Liver (tissue), 9 donors: ENCODE data around the gene COL12A1. TPM values are rescaled to one million over a fixed set of nuclear protein-coding genes. Genes with fewer than 3 reads are reported as not detected.

Experiments used
- DNase-seq: peaks from one replicate; pipeline ENCODE4 v3.0.0-alpha.2; 2017; ENCODE audit warnings: low spot score
- H3K27ac ChIP-seq, 2 donors: one replicate each; pipeline ENCODE4 v1.7.0; 2013; ENCODE audit warnings: inconsistent platforms in 2 of 2, low read length in 2 of 2, control low read depth in 1 of 2, low read depth in 1 of 2, mild to moderate bottlenecking in 1 of 2
- H3K27me3 ChIP-seq, 4 donors: one replicate each; pipeline versions ENCODE4 v1.6.1 to v1.7.0; 2013; ENCODE audit warnings: low read length in 3 of 4, inconsistent platforms in 1 of 4, mild to moderate bottlenecking in 1 of 4, moderate library complexity in 1 of 4; ENCODE audit not compliant: control insufficient read depth in 4 of 4, insufficient read depth in 4 of 4
- H3K36me3 ChIP-seq, 4 donors: one replicate each; pipeline versions ENCODE4 v1.6.1 to v1.7.0; 2013; ENCODE audit warnings: low read length in 3 of 4, mild to moderate bottlenecking in 3 of 4, low read depth in 1 of 4, moderate library complexity in 1 of 4; ENCODE audit not compliant: control insufficient read depth in 4 of 4, insufficient read depth in 3 of 4
- H3K4me1 ChIP-seq, 4 donors: one replicate each; pipeline versions ENCODE4 v1.6.1 to v1.7.0; 2013; ENCODE audit warnings: low read length in 3 of 4, mild to moderate bottlenecking in 3 of 4, moderate library complexity in 1 of 4; ENCODE audit not compliant: control insufficient read depth in 4 of 4, insufficient read depth in 4 of 4
- H3K4me3 ChIP-seq, 3 donors: one replicate each; pipeline versions ENCODE4 v1.6.1 to v1.7.0; 2013; ENCODE audit warnings: low read length in 3 of 3, control low read depth in 1 of 3, low read depth in 1 of 3, mild to moderate bottlenecking in 1 of 3
- H3K9ac ChIP-seq, 2 donors: one replicate each; pipeline ENCODE4 v1.7.0; 2013; ENCODE audit warnings: low read length in 2 of 2, mild to moderate bottlenecking in 2 of 2, moderate library complexity in 2 of 2, control low read depth in 1 of 2, low read depth in 1 of 2
- H3K9me3 ChIP-seq, 4 donors: one replicate each; pipeline versions ENCODE4 v1.6.1 to v1.7.0; 2013; ENCODE audit warnings: low read length in 3 of 4; ENCODE audit not compliant: control insufficient read depth in 4 of 4
- FOXA2 ChIP-seq: IDR thresholded peaks from 2 replicates; pipeline ENCODE4 v1.6.1; 2016; ENCODE audit warnings: antibody characterized with exemption
- HNF4A ChIP-seq, 2 donors: conservative IDR thresholded peaks; 2 replicates each; pipeline ENCODE4 v1.6.1; 2016; ENCODE audit warnings: antibody characterized with exemption in 2 of 2, mild to moderate bottlenecking in 2 of 2
- HNF4G ChIP-seq: IDR thresholded peaks from 2 replicates; pipeline ENCODE4 v1.6.1; 2016; ENCODE audit warnings: antibody characterized with exemption
- MAX ChIP-seq: IDR thresholded peaks from 2 replicates; pipeline ENCODE4 v1.6.1; 2016; ENCODE audit warnings: antibody characterized with exemption
- REST ChIP-seq: IDR thresholded peaks from 2 replicates; pipeline ENCODE4 v1.6.1; 2016; ENCODE audit warnings: antibody characterized with exemption, mild to moderate bottlenecking
- RXRA ChIP-seq, 2 donors: IDR thresholded peaks; 2 replicates each; pipeline ENCODE4 v1.6.1; 2017 to 2018; ENCODE audit warnings: antibody characterized with exemption in 2 of 2, mild to moderate bottlenecking in 1 of 2
- SP1 ChIP-seq: IDR thresholded peaks from 2 replicates; pipeline ENCODE4 v1.6.1; 2018; ENCODE audit warnings: antibody characterized with exemption, mild to moderate bottlenecking
- TAF1 ChIP-seq: conservative IDR thresholded peaks from 2 replicates; pipeline ENCODE4 v1.6.1; 2016; ENCODE audit warnings: antibody characterized with exemption, mild to moderate bottlenecking
- ZBTB33 ChIP-seq: IDR thresholded peaks from 2 replicates; pipeline ENCODE4 v1.6.1; 2016; ENCODE audit warnings: antibody characterized with exemption
- WGBS: extraction: QIAGEN DNeasy Blood & Tissue Kit; methylation state at CpG from one replicate; pipeline ENCODE4 v1.1.7; 2013; 5-methylcytosine and 5-hydroxymethylcytosine counted together
- polyA plus RNA-seq, 2 donors: library from polyadenylated mRNA; stranded (reverse) in 1 of 2; unstranded in 1 of 2; fragments of 200-250 nt in 1 of 2; fragments of >200 nt in 1 of 2; fragmentation: Nextera tagmentation in 1 of 2; extraction: Ambion mirVana in 1 of 2; gene quantifications; one replicate each; pipeline versions ENCODE4 v1.2.1 to v1.2.3, GENCODE V29; 2013 to 2015
- total RNA-seq, 2 donors: library from RNA; depleted of rRNA; stranded (reverse); fragments of >200 nt; gene quantifications; one replicate each; pipeline ENCODE4 v1.2.3, GENCODE V29; 2014
- TF ChIP-seq, protein P1 (sequence below): fragments of 150-350 bp; IDR thresholded peaks from 2 replicates; pipeline ENCODE4 v1.5.1; 2017; ENCODE audit warnings: improper control_type of control experiment, low read depth, low read length; ENCODE audit not compliant: missing input control
- TF ChIP-seq, protein P2 (sequence below): IDR thresholded peaks from 2 replicates; pipeline ENCODE4 v1.6.1; 2016; ENCODE audit warnings: antibody characterized with exemption
- donor health status: healthy.
- donor health status: healthy.
- donor health status: healthy.
- donor health status: healthy.
- donor health status: healthy.

The COL12A1 gene
- total and polyA plus RNA-seq, 4 donors, result 0.15 to 5.1 (median 1.8) TPM

GRCh38 chr6:75116946-75117345, 88.9 kb downstream of the COL12A1 start (continued):
- TF ChIP-seq, protein P1, sequence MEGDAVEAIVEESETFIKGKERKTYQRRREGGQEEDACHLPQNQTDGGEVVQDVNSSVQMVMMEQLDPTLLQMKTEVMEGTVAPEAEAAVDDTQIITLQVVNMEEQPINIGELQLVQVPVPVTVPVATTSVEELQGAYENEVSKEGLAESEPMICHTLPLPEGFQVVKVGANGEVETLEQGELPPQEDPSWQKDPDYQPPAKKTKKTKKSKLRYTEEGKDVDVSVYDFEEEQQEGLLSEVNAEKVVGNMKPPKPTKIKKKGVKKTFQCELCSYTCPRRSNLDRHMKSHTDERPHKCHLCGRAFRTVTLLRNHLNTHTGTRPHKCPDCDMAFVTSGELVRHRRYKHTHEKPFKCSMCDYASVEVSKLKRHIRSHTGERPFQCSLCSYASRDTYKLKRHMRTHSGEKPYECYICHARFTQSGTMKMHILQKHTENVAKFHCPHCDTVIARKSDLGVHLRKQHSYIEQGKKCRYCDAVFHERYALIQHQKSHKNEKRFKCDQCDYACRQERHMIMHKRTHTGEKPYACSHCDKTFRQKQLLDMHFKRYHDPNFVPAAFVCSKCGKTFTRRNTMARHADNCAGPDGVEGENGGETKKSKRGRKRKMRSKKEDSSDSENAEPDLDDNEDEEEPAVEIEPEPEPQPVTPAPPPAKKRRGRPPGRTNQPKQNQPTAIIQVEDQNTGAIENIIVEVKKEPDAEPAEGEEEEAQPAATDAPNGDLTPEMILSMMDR, result no peak
- no peak for TF ChIP-seq RXRA (IDR thresholded peaks at IDR 0.05)
- TF ChIP-seq HNF4A (conservative IDR thresholded peaks at IDR 0.05), result no peak
- TF ChIP-seq, protein P2, sequence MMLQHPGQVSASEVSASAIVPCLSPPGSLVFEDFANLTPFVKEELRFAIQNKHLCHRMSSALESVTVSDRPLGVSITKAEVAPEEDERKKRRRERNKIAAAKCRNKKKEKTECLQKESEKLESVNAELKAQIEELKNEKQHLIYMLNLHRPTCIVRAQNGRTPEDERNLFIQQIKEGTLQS, result no peak

- H3K27ac ChIP-seq, result no peak overlapping the region
Measured at GRCh38 chr6:75115481-75115880, 90.4 kb downstream of the COL12A1 start.

More at GRCh38 chr6:75115481-75115880, 90.4 kb downstream of the COL12A1 start:
- Histone ChIP-seq H3K36me3 (no peaks in the 10 kb centered on the region), H3K27me3 (no peaks in the 10 kb centered on the region), H3K9me3 (no peaks in the 10 kb centered on the region), H3K9ac (no peak overlapping the region), H3K4me1 (peaks cover 0 to 14% (median 4%) of the 10 kb centered on the region in 4 donors), H3K4me3 (no peak overlapping the region)
- no peak for DNase-seq
- TF ChIP-seq SP1 (no peak), ZBTB33 (no peak), RXRA (IDR thresholded peaks at IDR 0.05) (no peak), FOXA2 (no peak), MAX (no peak), TAF1 (no peak), REST (no peak), HNF4G (no peak)
- 66% methylated on average over 3 of the region's 3 CpGs for WGBS
